Endometrium (tissue), 2 donors: ENCODE measurements around the gene DNAJC28.
"Not testable (repeated sequence)": the region's sequence is repeated elsewhere in the genome, so short reads cannot be mapped to it uniquely, and the experiment has no call there.

Source experiments
- FAIRE-seq: peaks from 2 replicates; lab custom pipeline; 2012; peaks lifted over from hg19 to GRCh38; lab: Jason Lieb, UNC
- donor health status: control.
- donor health status: control.

DNAJC28 gene

DNA sequence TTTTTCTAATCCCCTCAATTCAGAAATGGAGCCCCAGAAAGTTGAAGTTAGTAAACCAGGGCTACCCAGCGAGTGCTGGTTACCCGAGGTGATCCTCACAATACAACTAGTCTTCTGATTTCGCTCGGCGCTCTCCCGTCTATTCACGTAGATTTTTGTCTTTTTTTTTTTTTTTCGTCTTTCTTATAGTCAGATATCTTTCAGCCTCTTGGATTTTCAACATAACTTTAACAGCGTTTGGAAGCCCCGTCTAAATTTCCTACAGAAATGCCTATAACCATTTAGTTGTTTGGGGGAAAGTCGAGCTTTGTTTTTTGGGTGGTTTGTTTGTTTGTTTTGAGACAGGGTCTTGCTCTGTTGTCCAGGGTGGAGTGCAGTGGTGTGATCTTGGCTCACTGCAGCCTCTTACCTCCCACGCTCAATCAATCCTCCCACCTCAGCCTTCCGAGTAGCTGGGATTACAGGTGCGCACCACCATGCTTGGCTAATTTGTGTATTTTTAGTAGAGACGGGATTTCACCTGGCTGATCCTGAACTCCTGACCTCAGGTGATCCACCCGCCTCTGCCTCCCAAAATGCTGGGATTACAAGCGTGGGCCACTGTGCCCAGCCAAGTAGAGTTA is 10.9 kb downstream of the DNAJC28 start:
- no peak for FAIRE-seq

DNA sequence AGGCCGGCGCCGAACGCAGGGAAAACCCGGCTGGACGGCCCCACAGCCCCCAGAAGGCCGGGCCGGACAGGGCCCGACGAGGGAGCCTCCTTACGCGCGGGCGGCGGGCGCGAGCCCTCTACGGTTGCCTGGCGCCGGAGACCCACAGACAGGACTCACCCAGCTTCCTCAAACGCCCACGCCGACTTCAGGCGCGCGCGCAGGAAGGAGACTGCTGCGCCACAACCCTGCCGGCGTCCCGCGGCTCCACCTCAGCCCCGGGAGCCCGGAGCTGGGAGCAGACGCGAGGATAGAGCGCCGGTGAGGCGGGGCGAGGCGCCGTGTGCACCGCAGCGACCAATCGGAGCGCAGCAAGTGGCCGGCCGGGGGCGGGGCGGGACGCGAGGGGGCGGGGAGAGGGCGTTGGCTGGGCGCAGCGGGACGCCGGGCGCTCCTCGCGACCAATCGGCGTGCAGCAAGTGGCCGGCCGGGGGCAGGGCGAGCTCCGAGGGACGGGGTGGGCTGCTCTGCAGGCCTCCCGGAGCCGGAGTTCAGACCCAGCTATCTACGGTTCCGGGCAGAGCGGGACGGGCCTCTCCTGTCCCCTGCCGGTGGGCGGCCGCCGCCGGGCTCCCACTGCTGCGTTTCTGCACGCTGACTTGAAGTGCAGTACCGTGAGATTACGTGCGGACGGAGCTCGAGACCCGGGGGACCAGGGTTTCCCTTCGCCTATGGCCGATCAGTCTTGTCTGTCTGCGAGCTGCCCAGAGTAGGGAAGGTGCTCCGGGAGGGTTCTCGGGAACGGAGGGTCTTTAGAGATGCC is 11.6 kb downstream of the DNAJC28 start, which contains the start of gene TMEM50B:
Gene TMEM50B (minus strand): TSS at position 296 of the 802 bp plus-strand sequence. CDS start 11,089 bp downstream, outside the sequence.
- no peak for FAIRE-seq

DNA sequence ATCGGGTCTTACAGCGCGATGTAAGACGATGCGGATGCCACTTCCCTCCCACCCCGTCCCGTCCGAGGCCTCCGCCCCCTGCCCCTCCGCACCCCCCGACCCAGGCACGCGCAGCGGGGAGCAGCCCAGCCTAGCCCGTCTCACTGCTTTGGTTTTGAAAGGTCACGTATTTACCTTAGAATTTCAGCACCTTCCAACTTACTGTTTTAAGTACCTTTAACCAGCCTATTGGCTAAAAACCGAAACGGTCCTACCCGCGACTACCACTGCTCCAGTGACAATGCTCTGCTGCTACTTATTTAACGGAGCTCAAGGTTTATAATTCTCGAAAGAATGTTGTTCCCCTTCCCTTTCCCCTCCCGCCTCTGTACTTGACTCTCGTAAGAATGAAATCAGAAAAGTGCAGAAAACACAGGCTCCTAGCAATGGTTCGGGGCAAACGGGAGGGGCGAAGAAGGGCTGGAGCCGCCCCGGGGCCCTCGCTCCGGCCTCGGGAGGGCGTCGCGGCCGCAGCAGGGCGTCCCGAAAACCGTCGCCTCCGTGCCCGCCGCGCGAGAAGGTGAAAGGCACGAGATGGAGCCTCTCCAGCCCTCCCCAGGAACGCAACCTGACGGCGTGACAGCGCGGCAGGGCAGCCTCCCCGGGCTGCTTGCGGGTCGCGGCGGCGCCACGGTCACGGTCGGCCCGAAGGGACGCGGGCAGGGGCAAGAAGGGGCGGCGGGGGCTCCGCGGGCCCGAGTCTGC is 12.4 kb downstream of the DNAJC28 start:
- no peak for FAIRE-seq

GRCh38 chr21:33478182-33478581 is 13.3 kb downstream of the DNAJC28 start:
- FAIRE-seq = no peak

- FAIRE-seq = no peak
These were observed 14.4 kb downstream of the DNAJC28 start for GRCh38 chr21:33477066-33477465.

GRCh38 chr21:33473344-33473743 is 18.2 kb downstream of the DNAJC28 start:
- FAIRE-seq = no peak

DNA sequence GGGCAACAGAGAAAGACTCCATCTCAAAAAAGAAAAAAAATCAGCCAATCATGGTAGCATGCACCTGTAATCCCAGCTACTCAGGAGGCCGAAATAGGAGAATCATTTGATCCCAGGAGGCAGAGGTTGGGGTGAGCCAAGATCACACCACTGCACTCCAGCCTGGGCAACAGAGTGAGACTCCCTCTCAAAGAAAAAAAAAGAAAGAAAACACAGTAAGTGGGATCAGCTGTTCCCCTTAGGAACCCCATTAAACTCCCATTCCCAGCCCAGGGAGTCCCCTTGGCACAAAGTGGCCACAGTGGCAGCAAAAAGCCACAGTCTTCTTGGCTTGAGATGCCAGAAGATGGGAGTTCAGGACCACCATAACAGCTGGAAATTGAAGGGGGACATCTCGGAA is 20.8 kb downstream of the DNAJC28 start:
- no peak for FAIRE-seq

- not testable (repeated sequence) for FAIRE-seq
These were observed 22.3 kb downstream of the DNAJC28 start for GRCh38 chr21:33469183-33469582.

- no peak for FAIRE-seq
These were observed 29.8 kb downstream of the DNAJC28 start for GRCh38 chr21:33461538-33462250.

- FAIRE-seq = no peak
These were observed 32.7 kb downstream of the DNAJC28 start for GRCh38 chr21:33458861-33459260.

DNA sequence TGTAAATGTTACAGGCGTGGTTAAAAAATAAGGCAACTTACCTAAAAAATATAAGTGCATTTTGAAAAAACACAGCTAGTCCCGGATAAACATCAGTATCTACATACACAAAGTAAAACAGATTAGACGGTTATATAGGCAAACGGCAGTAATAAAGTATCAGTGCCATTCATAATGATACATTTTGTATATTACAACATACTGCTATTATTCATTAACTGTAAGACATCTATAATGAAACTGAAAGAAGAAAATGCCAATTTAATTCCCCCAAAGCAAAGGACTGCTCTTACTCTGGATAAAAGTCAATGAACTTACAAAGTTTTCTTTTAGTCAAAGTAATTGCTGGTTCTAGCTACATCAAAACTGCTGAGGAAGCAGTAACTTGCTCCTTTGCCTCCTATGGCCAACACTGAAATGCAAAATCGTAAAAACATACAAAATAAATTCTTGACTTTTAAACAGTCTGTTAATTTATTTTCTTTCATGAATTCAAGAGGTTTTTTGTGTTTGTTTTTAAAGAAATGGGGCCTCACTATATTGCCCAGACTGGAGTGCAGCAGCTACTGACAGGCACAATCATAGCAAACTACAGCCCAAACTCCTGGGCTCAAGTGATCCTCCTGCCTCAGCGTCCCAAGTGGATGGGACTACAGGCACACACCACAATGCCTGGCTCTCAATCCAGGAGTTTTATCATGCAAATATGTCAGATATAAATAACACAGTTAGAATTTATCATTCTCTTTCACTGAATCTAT is 35.6 kb downstream of the DNAJC28 start:
- FAIRE-seq = no peak

DNA sequence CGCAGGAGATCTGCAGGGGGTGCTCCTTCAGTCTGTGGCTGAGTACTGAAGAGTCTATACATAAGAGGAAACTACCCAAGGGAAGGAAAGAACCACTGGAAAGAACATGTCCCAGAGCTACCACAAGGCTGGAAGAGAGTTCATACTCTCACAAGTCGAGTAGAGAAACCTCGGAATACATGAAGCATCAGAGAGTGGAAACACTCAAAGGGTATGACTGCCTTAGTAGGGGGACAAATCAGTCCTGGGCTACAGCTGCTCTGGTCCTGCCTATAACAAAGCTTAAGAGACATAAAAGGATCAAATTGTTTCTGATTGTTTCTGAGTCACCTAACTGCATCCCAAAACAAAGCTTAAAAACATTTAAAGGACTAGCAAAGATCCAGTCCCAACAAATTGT is 39.2 kb downstream of the DNAJC28 start:
- no peak for FAIRE-seq

GRCh38 chr21:33451634-33452071 is 39.9 kb downstream of the DNAJC28 start:
- no peak for FAIRE-seq

DNA sequence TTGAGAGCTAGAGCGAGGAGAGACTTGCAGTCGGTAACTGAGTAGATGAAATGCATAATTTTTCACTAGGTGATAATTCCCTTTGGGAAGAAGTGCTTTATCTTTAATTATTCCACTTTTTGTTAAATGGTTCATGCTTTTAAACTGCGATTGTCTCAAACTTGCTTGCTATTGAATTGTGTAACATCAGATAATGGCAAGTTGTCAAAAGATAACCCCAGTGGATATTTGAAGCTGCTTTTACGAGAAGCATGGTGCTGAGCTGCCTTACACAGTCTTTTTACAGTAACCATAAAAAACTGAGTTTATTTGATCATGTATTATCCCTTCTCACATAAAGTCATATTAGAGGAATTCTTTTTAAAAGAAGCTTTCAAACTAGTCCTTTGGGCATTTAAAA is 41.9 kb downstream of the DNAJC28 start:
- no peak for FAIRE-seq

GRCh38 chr21:33446620-33447019 is 44.9 kb downstream of the DNAJC28 start:
- FAIRE-seq = not testable (repeated sequence)

- FAIRE-seq = no peak
These were observed 47.0 kb downstream of the DNAJC28 start for GRCh38 chr21:33444499-33444898.

DNA sequence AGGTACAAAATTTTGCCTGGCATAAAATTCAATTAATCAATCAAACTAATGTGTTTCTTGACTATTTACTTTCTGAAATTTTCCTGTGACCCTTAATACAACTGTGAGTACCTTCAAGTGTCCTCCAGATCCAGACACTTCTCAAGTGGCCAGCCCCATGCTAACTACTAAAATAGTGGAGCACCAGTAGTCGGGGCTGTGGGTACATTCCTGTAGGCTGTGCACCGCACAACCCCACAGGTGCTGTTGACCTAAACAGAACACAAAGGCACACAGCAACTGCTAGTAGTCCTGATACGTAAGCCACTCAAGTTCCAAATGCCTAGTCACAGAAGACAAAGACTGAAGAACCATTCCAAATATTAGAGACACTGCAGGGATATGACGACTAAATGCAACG is 48.3 kb downstream of the DNAJC28 start:
- FAIRE-seq = no peak

- no peak for FAIRE-seq
These were observed 49.7 kb downstream of the DNAJC28 start for GRCh38 chr21:33441489-33442477.
